ENCODE measurements around the gene PARD3. TPM values are rescaled to one million over a fixed set of nuclear protein-coding genes. Genes with fewer than 3 reads are reported as not detected.

PARD3 gene
- polyA plus RNA-seq, 3 donors, result 0.51 TPM; not detected in 2

DNA sequence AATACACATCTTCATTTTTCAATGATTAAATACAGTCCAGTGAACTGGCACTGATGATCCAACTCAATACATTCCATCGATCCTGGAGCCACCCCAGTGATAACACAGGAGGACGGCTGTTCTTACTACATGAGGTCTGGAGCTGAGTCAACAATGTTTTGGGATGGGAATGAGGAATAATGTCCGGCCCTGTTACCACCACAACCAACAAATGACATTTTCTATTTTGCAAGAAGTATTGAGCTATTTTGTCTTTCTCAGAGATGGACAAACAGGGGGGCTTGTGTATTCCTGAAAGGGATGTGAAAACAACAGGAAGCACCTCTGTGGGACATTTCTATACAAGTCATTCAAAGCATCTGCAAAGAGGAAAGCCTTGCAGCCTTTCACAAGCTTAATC lies 249.2 kb downstream of the PARD3 start:
- Histone ChIP-seq H3K4me2 (replicated peaks; ENCODE audit: extremely low read depth, low read length, poor library complexity, severe bottlenecking) (no peak overlapping the region), H3K27ac (ENCODE audit: low read depth in 1 of 2, low read length in 2 of 2) (no peak overlapping the region), H3K9ac (ENCODE audit: insufficient read depth, low read length, poor library complexity, severe bottlenecking) (no peak overlapping the region), H3K4me1 (ENCODE audit: control insufficient read depth in 1 of 2, insufficient read depth in 2 of 2, low read length in 2 of 2) (no peaks in the 10 kb centered on the region), H4K20me1 (ENCODE audit: insufficient read depth, low read length) (no peaks in the 10 kb centered on the region), H3K4me3 (replicated peaks in 1 of 3; ENCODE audit: low read depth in 2 of 3, low read length in 3 of 3) (no peak overlapping the region), H3K36me3 (replicated peaks in 1 of 2; ENCODE audit: control insufficient read depth in 1 of 2, insufficient read depth in 2 of 2, low read length in 2 of 2) (no peaks in the 10 kb centered on the region), H3K9me3 (replicated peaks in 1 of 2; ENCODE audit: control insufficient read depth in 1 of 2, insufficient read depth in 1 of 2, low read length in 2 of 2) (no peaks in the 10 kb centered on the region), H3K79me2 (ENCODE audit: insufficient read depth, low read length) (no peaks in the 10 kb centered on the region), H2AFZ (ENCODE audit: insufficient read depth, low read depth, low read length, poor library complexity, severe bottlenecking) (no peak overlapping the region), H3K27me3 (ENCODE audit: control insufficient read depth in 2 of 2, insufficient read depth in 2 of 2, low read length in 2 of 2) (no peaks in the 10 kb centered on the region)
- Mint-ChIP-seq H3K4me1 (no peaks in the 10 kb centered on the region), H3K9me3 (peaks cover 0 to 4% (median 0%) of the 10 kb centered on the region in 7 donors), H3K27ac (no peak overlapping the region), H3K27me3 (ENCODE audit: low read depth in 3 of 3) (no peaks in the 10 kb centered on the region), H3K36me3 (no peaks in the 10 kb centered on the region), H3K4me3 (no peak overlapping the region)
- DNase-seq, result no peak
- TF ChIP-seq, protein P1, sequence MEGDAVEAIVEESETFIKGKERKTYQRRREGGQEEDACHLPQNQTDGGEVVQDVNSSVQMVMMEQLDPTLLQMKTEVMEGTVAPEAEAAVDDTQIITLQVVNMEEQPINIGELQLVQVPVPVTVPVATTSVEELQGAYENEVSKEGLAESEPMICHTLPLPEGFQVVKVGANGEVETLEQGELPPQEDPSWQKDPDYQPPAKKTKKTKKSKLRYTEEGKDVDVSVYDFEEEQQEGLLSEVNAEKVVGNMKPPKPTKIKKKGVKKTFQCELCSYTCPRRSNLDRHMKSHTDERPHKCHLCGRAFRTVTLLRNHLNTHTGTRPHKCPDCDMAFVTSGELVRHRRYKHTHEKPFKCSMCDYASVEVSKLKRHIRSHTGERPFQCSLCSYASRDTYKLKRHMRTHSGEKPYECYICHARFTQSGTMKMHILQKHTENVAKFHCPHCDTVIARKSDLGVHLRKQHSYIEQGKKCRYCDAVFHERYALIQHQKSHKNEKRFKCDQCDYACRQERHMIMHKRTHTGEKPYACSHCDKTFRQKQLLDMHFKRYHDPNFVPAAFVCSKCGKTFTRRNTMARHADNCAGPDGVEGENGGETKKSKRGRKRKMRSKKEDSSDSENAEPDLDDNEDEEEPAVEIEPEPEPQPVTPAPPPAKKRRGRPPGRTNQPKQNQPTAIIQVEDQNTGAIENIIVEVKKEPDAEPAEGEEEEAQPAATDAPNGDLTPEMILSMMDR (IDR thresholded peaks at IDR 0.05), result no peak
- no CpG with 5 or more reads among the region's 3 CpGs for WGBS (ENCODE audit: insufficient coverage)
- intact Hi-C loops (cut with micrococcal nuclease), result no loop called here

DNA sequence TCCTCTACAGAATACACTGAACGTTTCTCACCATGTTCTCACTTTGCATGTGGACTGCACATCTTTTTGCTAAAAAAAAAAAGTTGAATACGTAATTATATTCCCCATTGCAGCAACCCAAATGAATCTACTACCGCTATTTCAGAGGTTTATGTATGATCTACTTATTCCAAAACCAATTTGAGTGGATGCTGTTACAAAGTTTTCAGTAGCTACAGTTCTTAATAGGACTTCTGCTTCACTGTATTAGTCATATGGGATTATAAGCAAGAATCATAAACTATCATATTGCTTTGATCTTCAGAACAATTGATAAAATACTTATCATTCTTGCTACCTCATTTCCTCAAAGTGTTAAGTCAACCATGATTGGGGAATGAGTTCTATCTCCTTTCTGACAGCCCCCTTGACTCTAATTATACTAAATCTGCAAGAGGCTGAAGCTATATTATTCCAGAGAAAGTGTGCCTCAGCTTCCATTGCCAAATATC lies 257.0 kb downstream of the PARD3 start:
- Mint-ChIP-seq H3K36me3 (no peaks in the 10 kb centered on the region), H3K27me3 (ENCODE audit: low read depth in 3 of 3) (no peaks in the 10 kb centered on the region), H3K27ac (no peak overlapping the region), H3K4me1 (no peaks in the 10 kb centered on the region), H3K4me3 (no peak overlapping the region), H3K9me3 (peaks cover 0 to 4% (median 0%) of the 10 kb centered on the region in 7 donors)
- Histone ChIP-seq H3K27me3 (ENCODE audit: control insufficient read depth in 2 of 2, insufficient read depth in 2 of 2, low read length in 2 of 2) (no peaks in the 10 kb centered on the region), H3K4me1 (ENCODE audit: control insufficient read depth in 1 of 2, insufficient read depth in 2 of 2, low read length in 2 of 2) (no peaks in the 10 kb centered on the region), H3K79me2 (ENCODE audit: insufficient read depth, low read length) (no peaks in the 10 kb centered on the region), H4K20me1 (ENCODE audit: insufficient read depth, low read length) (no peaks in the 10 kb centered on the region), H3K27ac (ENCODE audit: low read depth in 1 of 2, low read length in 2 of 2) (no peak overlapping the region), H3K9me3 (replicated peaks in 1 of 2; ENCODE audit: control insufficient read depth in 1 of 2, insufficient read depth in 1 of 2, low read length in 2 of 2) (no peaks in the 10 kb centered on the region), H3K4me2 (replicated peaks; ENCODE audit: extremely low read depth, low read length, poor library complexity, severe bottlenecking) (no peak overlapping the region), H2AFZ (ENCODE audit: insufficient read depth, low read depth, low read length, poor library complexity, severe bottlenecking) (no peak overlapping the region), H3K36me3 (replicated peaks in 1 of 2; ENCODE audit: control insufficient read depth in 1 of 2, insufficient read depth in 2 of 2, low read length in 2 of 2) (no peaks in the 10 kb centered on the region), H3K9ac (ENCODE audit: insufficient read depth, low read length, poor library complexity, severe bottlenecking) (no peak overlapping the region), H3K4me3 (replicated peaks in 1 of 3; ENCODE audit: low read depth in 2 of 3, low read length in 3 of 3) (no peak overlapping the region)
- no CpG with 5 or more reads among the region's 3 CpGs for WGBS (ENCODE audit: insufficient coverage)
- intact Hi-C loops (cut with micrococcal nuclease), result no loop called here
- DNase-seq, result no peak
- TF ChIP-seq, protein P1 (IDR thresholded peaks at IDR 0.05), result no peak

Measured in CD14-positive monocyte (primary cell).